ENCODE measurements around the gene PLPP1. TPM values are rescaled to one million over a fixed set of nuclear protein-coding genes. Genes with fewer than 3 reads are reported as not detected.

The PLPP1 gene
- total and polyA plus RNA-seq, 4 donors = 51.9 to 129 (median 60.7) TPM

GRCh38 chr5:55580042-55580441 is 45.3 kb upstream of the PLPP1 start:
- no peaks in the 10 kb centered on the region for H3K27me3 ChIP-seq (ENCODE audit: control insufficient read depth in 3 of 3, insufficient read depth in 3 of 3, low read length in 2 of 3)
- ATAC-seq (ENCODE audit: insufficient read depth, low FRiP score) = no peak
- no peaks in the 10 kb centered on the region for H3K36me3 ChIP-seq (ENCODE audit: control insufficient read depth in 4 of 4, insufficient read depth in 4 of 4, low read length in 4 of 4)
- H3K4me3 ChIP-seq = no peak overlapping the region
- 96% methylated on average over 6 of the region's 6 CpGs for WGBS, 2 donors
- DNase-seq = no peak
- TF ChIP-seq CTCF (IDR thresholded peaks at IDR 0.05; ENCODE audit: control extremely low read depth, extremely low read depth) = no peak
- H3K27ac ChIP-seq (ENCODE audit: low read depth in 1 of 2, low read length in 1 of 2) = no peak overlapping the region
- no peak overlapping the region for H3K9ac ChIP-seq (ENCODE audit: insufficient read depth in 1 of 2, low read length in 2 of 2)
- peaks cover 6 to 56% (median 19%) of the 10 kb centered on the region in 5 donors for H3K4me1 ChIP-seq (ENCODE audit: control insufficient read depth in 5 of 5, insufficient read depth in 5 of 5, low read length in 5 of 5)
- no peaks in the 10 kb centered on the region for H3K9me3 ChIP-seq (ENCODE audit: control insufficient read depth in 4 of 4, insufficient read depth in 3 of 4, low read length in 3 of 4)

- H3K27me3 ChIP-seq (ENCODE audit: control insufficient read depth in 3 of 3, insufficient read depth in 3 of 3, low read length in 2 of 3) = no peaks in the 10 kb centered on the region
- DNase-seq = no peak
- no peaks in the 10 kb centered on the region for H3K9me3 ChIP-seq (ENCODE audit: control insufficient read depth in 4 of 4, insufficient read depth in 3 of 4, low read length in 3 of 4)
- peak overlapping the region in 1 of 2 donors; percentile 51 for H3K27ac ChIP-seq (ENCODE audit: low read depth in 1 of 2, low read length in 1 of 2)
- TF ChIP-seq CTCF (IDR thresholded peaks at IDR 0.05; ENCODE audit: control extremely low read depth, extremely low read depth) = no peak
- H3K4me3 ChIP-seq = no peak overlapping the region
- no peaks in the 10 kb centered on the region for H3K36me3 ChIP-seq (ENCODE audit: control insufficient read depth in 4 of 4, insufficient read depth in 4 of 4, low read length in 4 of 4)
- peaks cover 6 to 50% (median 16%) of the 10 kb centered on the region in 5 donors for H3K4me1 ChIP-seq (ENCODE audit: control insufficient read depth in 5 of 5, insufficient read depth in 5 of 5, low read length in 5 of 5)
- H3K9ac ChIP-seq (ENCODE audit: insufficient read depth in 1 of 2, low read length in 2 of 2) = peak overlapping the region in 1 of 2 donors; percentile 53
- no peak for ATAC-seq (ENCODE audit: insufficient read depth, low FRiP score)
Observed at GRCh38 chr5:55578771-55579170, 44.0 kb upstream of the PLPP1 start.

- DNase-seq = peak in 2 of 3 donors; percentile 66 to 78
- 53 to 75% methylated on average over 6 of the region's 6 CpGs for WGBS, 2 donors
- H3K4me1 ChIP-seq (ENCODE audit: control insufficient read depth in 5 of 5, insufficient read depth in 5 of 5, low read length in 5 of 5) = peaks cover 6 to 44% (median 16%) of the 10 kb centered on the region in 5 donors
- peak overlapping the region; percentile 67 to 78 for H3K27ac ChIP-seq (ENCODE audit: low read depth in 1 of 2, low read length in 1 of 2)
- H3K9ac ChIP-seq (ENCODE audit: insufficient read depth in 1 of 2, low read length in 2 of 2) = no peak overlapping the region
- H3K4me3 ChIP-seq = no peak overlapping the region
- ATAC-seq (ENCODE audit: insufficient read depth, low FRiP score) = no peak
- H3K36me3 ChIP-seq (ENCODE audit: control insufficient read depth in 4 of 4, insufficient read depth in 4 of 4, low read length in 4 of 4) = no peaks in the 10 kb centered on the region
- H3K27me3 ChIP-seq (ENCODE audit: control insufficient read depth in 3 of 3, insufficient read depth in 3 of 3, low read length in 2 of 3) = no peaks in the 10 kb centered on the region
- TF ChIP-seq CTCF (IDR thresholded peaks at IDR 0.05; ENCODE audit: control extremely low read depth, extremely low read depth) = no peak
- H3K9me3 ChIP-seq (ENCODE audit: control insufficient read depth in 4 of 4, insufficient read depth in 3 of 4, low read length in 3 of 4) = no peaks in the 10 kb centered on the region
Observed at GRCh38 chr5:55577353-55578060, 42.7 kb upstream of the PLPP1 start.

Data from lung (tissue), 12 donors.